B cell (primary cell): ENCODE measurements around the gene FEV. TPM values are rescaled to one million over a fixed set of nuclear protein-coding genes. Genes with fewer than 3 reads are reported as not detected.

Source experiments
- ATAC-seq: fragments of 200-7000 bp; cut with Tn5 transposase; one replicate; pipeline ENCODE4 v1.10.0; 2021; ENCODE audit warnings: low read depth, mild to moderate bottlenecking, moderate number of reproducible peaks, moderate library complexity
- CTCF ChIA-PET: fragments of 350-600 bp; sonication (Branson Sonifier 250); formaldehyde crosslinking; loops from one replicate; lab custom pipeline; 2021; ENCODE audit warnings: antibody characterized with exemption, inconsistent platforms; lab: Charles Lee
- POLR2A ChIA-PET: fragments of 350-600 bp; sonication (Branson Sonifier 250); formaldehyde crosslinking; loops from one replicate; lab custom pipeline; 2021; ENCODE audit warnings: antibody characterized with exemption; lab: Charles Lee
- DNase-seq: peaks from one replicate; pipeline ENCODE4 v3.0.0; 2013
- H2AFZ ChIP-seq: 2 replicates; pipeline ENCODE4 v1.6.1; 2012; ENCODE audit warnings: mild to moderate bottlenecking, low read depth, low read length; ENCODE audit not compliant: insufficient read depth, poor library complexity, severe bottlenecking
- H3K27ac ChIP-seq, 2 donors: 1 replicate in 1 of 2; 2 replicates in 1 of 2; pipeline ENCODE4 v1.5.1; 2012 to 2013; ENCODE audit warnings: low read length in 2 of 2, mild to moderate bottlenecking in 2 of 2, moderate library complexity in 1 of 2
- H3K27me3 ChIP-seq, 4 experiments: fragments of 200-600 bp in 1 of 4; sonication (generic) in 1 of 4; replicated peaks in 1 of 4; 1 replicate in 2 of 4; 2 replicates in 2 of 4; pipeline versions ENCODE4 v1.6.1 to v1.7.0; 2013 to 2016; ENCODE audit warnings: low read length in 3 of 4, mild to moderate bottlenecking in 2 of 4, mixed read lengths in 1 of 4, moderate library complexity in 1 of 4; ENCODE audit not compliant: insufficient read depth in 4 of 4, control insufficient read depth in 3 of 4; ENCODE audit errors: control extremely low read depth in 1 of 4
- H3K36me3 ChIP-seq, 2 experiments: replicated peaks in 1 of 2; 1 replicate in 1 of 2; 2 replicates in 1 of 2; pipeline versions ENCODE4 v1.6.1 to v1.7.1; 2013; ENCODE audit warnings: low read length in 1 of 2; ENCODE audit not compliant: insufficient read depth in 2 of 2, control insufficient read depth in 1 of 2; ENCODE audit errors: control extremely low read depth in 1 of 2, extremely low read depth in 1 of 2
- H3K4me1 ChIP-seq, 2 donors: fragments of 200-600 bp in 1 of 2; sonication (generic) in 1 of 2; 1 replicate in 1 of 2; 2 replicates in 1 of 2; pipeline versions ENCODE4 v1.5.1 to v1.6.1; 2013 to 2017; ENCODE audit warnings: low read length in 2 of 2; ENCODE audit not compliant: control insufficient read depth in 2 of 2, insufficient read depth in 2 of 2
- H3K4me2 ChIP-seq: replicated peaks from 2 replicates; pipeline ENCODE3; 2012; ENCODE audit warnings: mild to moderate bottlenecking, low read depth, low read length; ENCODE audit not compliant: poor library complexity, severe bottlenecking
- H3K4me3 ChIP-seq, 5 experiments: fragments of 200-600 bp in 1 of 5; sonication (generic) in 1 of 5; 1 replicate in 3 of 5; 2 replicates in 2 of 5; pipeline versions ENCODE4 v1.5.1 to v1.7.0; 2011 to 2016; ENCODE audit warnings: low read length in 4 of 5, mild to moderate bottlenecking in 4 of 5, low read depth in 2 of 5, control low read depth in 1 of 5, moderate library complexity in 1 of 5; ENCODE audit not compliant: insufficient read depth in 1 of 5; ENCODE audit errors: control extremely low read depth in 1 of 5, extremely low read depth in 1 of 5
- H3K79me2 ChIP-seq: fragments of 200-600 bp; sonication (generic); one replicate; pipeline ENCODE4 v1.6.0; 2016; ENCODE audit warnings: low read length; ENCODE audit not compliant: control insufficient read depth, insufficient read depth
- H3K9ac ChIP-seq: fragments of 200-600 bp; sonication (generic); 2 replicates; pipeline ENCODE4 v1.6.1; 2017; ENCODE audit warnings: mild to moderate bottlenecking, low read length, moderate library complexity
- H3K9me3 ChIP-seq, 3 donors: one replicate each; pipeline versions ENCODE4 v1.6.1 to v1.7.1; 2013; ENCODE audit warnings: low read length in 2 of 3; ENCODE audit not compliant: control insufficient read depth in 2 of 3, insufficient read depth in 1 of 3; ENCODE audit errors: control extremely low read depth in 1 of 3
- H4K20me1 ChIP-seq: 2 replicates; pipeline ENCODE4 v1.6.0; 2012; ENCODE audit warnings: mild to moderate bottlenecking, low read length; ENCODE audit not compliant: insufficient read depth, control insufficient read depth, poor library complexity, severe bottlenecking
- H3K27ac Mint-ChIP-seq: one replicate; pipeline ENCODE4 v1.8.0; 2021; ENCODE audit warnings: mixed read lengths
- H3K27me3 Mint-ChIP-seq: one replicate; pipeline ENCODE4 v1.8.0; 2021; ENCODE audit warnings: mixed read lengths
- H3K4me1 Mint-ChIP-seq: one replicate; pipeline ENCODE4 v1.8.0; 2021; ENCODE audit warnings: mixed read lengths
- H3K4me3 Mint-ChIP-seq: one replicate; pipeline ENCODE4 v1.8.0; 2021; ENCODE audit warnings: mixed read lengths
- H3K9me3 Mint-ChIP-seq: one replicate; pipeline ENCODE4 v1.8.0; 2022; ENCODE audit warnings: mixed read lengths; ENCODE audit not compliant: insufficient read depth
- CTCF ChIP-seq: fragments of 200-600 bp; IDR thresholded peaks from one replicate; pipeline ENCODE4 v1.8.0; 2022; ENCODE audit warnings: antibody characterized with exemption, mild to moderate bottlenecking
- EZH2 ChIP-seq: IDR thresholded peaks from 2 replicates; pipeline ENCODE4 v1.6.1; 2012; ENCODE audit warnings: borderline replicate concordance, low read depth, mild to moderate bottlenecking, moderate library complexity, low read length; ENCODE audit not compliant: insufficient read depth, poor library complexity, severe bottlenecking
- WGBS: methylation state at CpG from one replicate; pipeline ENCODE4 v1.1.5; 2013; ENCODE audit warnings: missing lambda C conversion rate; ENCODE audit not compliant: insufficient coverage; 5-methylcytosine and 5-hydroxymethylcytosine counted together
- intact Hi-C: fragments of 100-400 bp; cut with micrococcal nuclease; formaldehyde crosslinking; loops from one replicate; pipeline ENCODE4 v1.10.0; 2022
- polyA plus RNA-seq: library from polyadenylated mRNA; depleted of rRNA; stranded (reverse); fragments of >200 nt; gene quantifications from 2 replicates; pipeline ENCODE4 v1.2.3, GENCODE V29; 2012
- total RNA-seq, 2 donors: library from RNA; stranded (reverse); fragments of 120-200 nt in 1 of 2; gene quantifications; 1 replicate in 1 of 2; 2 replicates in 1 of 2; pipeline versions ENCODE4 v1.2.3 to v1.2.4, GENCODE V29; 2013 to 2022

The FEV gene
- total and polyA plus RNA-seq, 2 donors (not counting 1 experiment from before 2014, with no cell fraction given): not detected

GRCh38 chr2:219019436-219019835, 34.5 kb upstream of the FEV start:
- Histone ChIP-seq H2AFZ (no peak overlapping the region), H3K9me3 (no peaks in the 10 kb centered on the region), H3K79me2 (no peaks in the 10 kb centered on the region), H3K27ac (no peak overlapping the region), H3K36me3 (no peaks in the 10 kb centered on the region), H4K20me1 (no peaks in the 10 kb centered on the region), H3K9ac (no peak overlapping the region), H3K4me3 (no peak overlapping the region), H3K27me3 (peaks cover 0 to 14% (median 1%) of the 10 kb centered on the region in 4 experiments), H3K4me2 (no peak overlapping the region), H3K4me1 (no peaks in the 10 kb centered on the region)
- H3K4me1 Mint-ChIP-seq: no peaks in the 10 kb centered on the region
- DNase-seq (no peak), ATAC-seq (no peak)
- ChIA-PET POLR2A (no interaction called here), CTCF (interaction anchor here (1.7 kb wide), 1 partner anchor 24 kb away, joined by 5 read pairs; no protein-coding TSS in a partner anchor)
- no peaks in the 10 kb centered on the region for H3K9me3 Mint-ChIP-seq
- H3K27me3 Mint-ChIP-seq: peaks cover 34% of the 10 kb centered on the region
- 93% methylated on average over 4 of the region's 6 CpGs for WGBS
- no peak overlapping the region for H3K4me3 Mint-ChIP-seq
- intact Hi-C loops: no loop called here
- TF ChIP-seq EZH2 (no peak), CTCF (no peak)
- no peak overlapping the region for H3K27ac Mint-ChIP-seq

- ChIA-PET POLR2A (no interaction called here), CTCF (no interaction called here)
- Histone ChIP-seq H3K27me3 (peaks cover 0 to 11% (median 1%) of the 10 kb centered on the region in 4 experiments), H3K4me2 (no peak overlapping the region), H3K9ac (no peak overlapping the region), H3K4me1 (no peaks in the 10 kb centered on the region), H3K27ac (no peak overlapping the region), H4K20me1 (no peaks in the 10 kb centered on the region), H3K36me3 (no peaks in the 10 kb centered on the region), H3K4me3 (no peak overlapping the region), H3K79me2 (no peaks in the 10 kb centered on the region), H3K9me3 (no peaks in the 10 kb centered on the region), H2AFZ (no peak overlapping the region)
- Mint-ChIP-seq H3K4me3 (no peak overlapping the region), H3K4me1 (no peaks in the 10 kb centered on the region), H3K9me3 (no peaks in the 10 kb centered on the region), H3K27me3 (peaks cover 35% of the 10 kb centered on the region), H3K27ac (no peak overlapping the region)
- DNase-seq: no peak
- intact Hi-C loops: no loop called here
- TF ChIP-seq EZH2: no peak
- no peak for TF ChIP-seq CTCF
- 93% methylated on average over 9 of the region's 10 CpGs for WGBS
- no peak for ATAC-seq
These were observed 33.7 kb upstream of the FEV start for GRCh38 chr2:219018726-219019125.
